Vagina (tissue), 2 donors: ENCODE data around the gene SWI5. TPM values are rescaled to one million over a fixed set of nuclear protein-coding genes. Genes with fewer than 3 reads are reported as not detected.
A peak's percentile ranks its signal among the peaks of the same experiment; 100 is the strongest.

ENCODE experiments used
- DNase-seq, 2 donors: peaks; one replicate each; pipeline ENCODE4 v3.0.0-alpha.2; 2017; ENCODE audit errors: extremely low spot score in 2 of 2
- H3K27ac ChIP-seq: fragments of 200-600 bp; sonication (generic); one replicate; pipeline ENCODE4 v1.5.1; 2019
- H3K27me3 ChIP-seq: fragments of 200-600 bp; sonication (generic); one replicate; pipeline ENCODE4 v1.5.1; 2019
- H3K36me3 ChIP-seq, 2 donors: fragments of 200-600 bp; sonication (generic); one replicate each; pipeline ENCODE4 v1.5.1; 2017 to 2019
- H3K4me1 ChIP-seq: fragments of 200-600 bp; sonication (generic); one replicate; pipeline ENCODE4 v1.5.1; 2019
- H3K4me3 ChIP-seq, 2 donors: fragments of 200-600 bp; sonication (generic); 1 replicate in 1 of 2; 2 replicates in 1 of 2; pipeline ENCODE4 v1.5.1; 2016 to 2019
- H3K9me3 ChIP-seq: fragments of 200-600 bp; sonication (generic); one replicate; pipeline ENCODE4 v1.5.1; 2019
- CTCF ChIP-seq, 3 experiments: fragments of 450-650 bp in 2 of 3; fragments of 200-600 bp in 1 of 3; sonication (generic) in 1 of 3; IDR thresholded peaks; one replicate each; pipeline ENCODE4 v1.5.1; 2017 to 2019; ENCODE audit warnings: antibody characterized with exemption in 3 of 3, mild to moderate bottlenecking in 2 of 3, moderate library complexity in 2 of 3
- POLR2A ChIP-seq, 2 donors: fragments of 450-650 bp; IDR thresholded peaks; one replicate each; pipeline ENCODE4 v1.6.1; 2017; ENCODE audit warnings: antibody characterized with exemption in 2 of 2, mild to moderate bottlenecking in 2 of 2, moderate library complexity in 2 of 2
- POLR2AphosphoS5 ChIP-seq, 2 donors: sonication (generic); formaldehyde crosslinking; IDR thresholded peaks; one replicate each; pipeline ENCODE4 v1.9.0; 2017; ENCODE audit warnings: antibody characterized with exemption in 2 of 2, mild to moderate bottlenecking in 2 of 2, low read depth in 1 of 2; ENCODE audit not compliant: insufficient read depth in 1 of 2
- intact Hi-C: fragments of 100-400 bp; cut with DNase I; formaldehyde crosslinking; loops from one replicate; pipeline ENCODE4 v1.15.1; 2023
- total RNA-seq: library from RNA; depleted of rRNA; stranded (reverse); fragments of >200 nt; gene quantifications from one replicate; pipeline ENCODE4 v1.2.3, GENCODE V29; 2016

Gene SWI5
- total RNA-seq, 1 donor from 2014 or later = 42.7 TPM

- peaks cover 39% of the 10 kb centered on the region for H3K4me1 ChIP-seq
- H3K9me3 ChIP-seq = no peaks in the 10 kb centered on the region
- DNase-seq = no peak
- TF ChIP-seq POLR2AphosphoS5 (IDR thresholded peaks at IDR 0.05; ENCODE audit: insufficient read depth in 1 of 2, low read depth in 1 of 2) = no peak
- TF ChIP-seq CTCF (IDR thresholded peaks at IDR 0.05) = no peak
- no peak for TF ChIP-seq POLR2A (IDR thresholded peaks at IDR 0.05)
- intact Hi-C loops = no loop called here
- peaks cover 0 to 32% of the 10 kb centered on the region in 2 donors for H3K36me3 ChIP-seq
- no peak overlapping the region for H3K27ac ChIP-seq
- no peaks in the 10 kb centered on the region for H3K27me3 ChIP-seq
- no peak overlapping the region for H3K4me3 ChIP-seq
Measured at GRCh38 chr9:128271112-128271511, 5.0 kb upstream of the SWI5 start.

GRCh38 chr9:128271512-128271911 is 4.6 kb upstream of the SWI5 start:
- TF ChIP-seq POLR2A (IDR thresholded peaks at IDR 0.05) (no peak), CTCF (IDR thresholded peaks at IDR 0.05) (no peak), POLR2AphosphoS5 (IDR thresholded peaks at IDR 0.05; ENCODE audit: insufficient read depth in 1 of 2, low read depth in 1 of 2) (no peak)
- Histone ChIP-seq H3K27ac (no peak overlapping the region), H3K4me3 (no peak overlapping the region), H3K36me3 (peaks cover 0 to 32% of the 10 kb centered on the region in 2 donors), H3K9me3 (no peaks in the 10 kb centered on the region), H3K4me1 (peaks cover 39% of the 10 kb centered on the region), H3K27me3 (no peaks in the 10 kb centered on the region)
- DNase-seq = no peak
- intact Hi-C loops = no loop called here

GRCh38 chr9:128274245-128274644 is 1.8 kb upstream of the SWI5 start:
- no peaks in the 10 kb centered on the region for H3K9me3 ChIP-seq
- peaks cover 47% of the 10 kb centered on the region for H3K4me1 ChIP-seq
- DNase-seq = no peak
- peak overlapping the region; percentile 89 to 99 for H3K4me3 ChIP-seq
- no peaks in the 10 kb centered on the region for H3K27me3 ChIP-seq
- intact Hi-C loops = no loop called here
- TF ChIP-seq POLR2A (IDR thresholded peaks at IDR 0.05) = no peak
- TF ChIP-seq POLR2AphosphoS5 (IDR thresholded peaks at IDR 0.05; ENCODE audit: insufficient read depth in 1 of 2, low read depth in 1 of 2) = no peak
- no peak for TF ChIP-seq CTCF (IDR thresholded peaks at IDR 0.05)
- peak overlapping the region; percentile 92 for H3K27ac ChIP-seq
- peaks cover 0 to 25% of the 10 kb centered on the region in 2 donors for H3K36me3 ChIP-seq

GRCh38 chr9:128275198-128276007 is 673 bp upstream of the SWI5 start, which contains the start of gene GOLGA2:
GOLGA2 (minus strand) TSS chr9:128276007; CDS start chr9:128275976, 31 bp downstream.
- intact Hi-C loops = no loop called here
- peak within 1 kb of the TSS; percentile 92 for H3K27ac ChIP-seq
- TF ChIP-seq POLR2AphosphoS5 (IDR thresholded peaks at IDR 0.05; ENCODE audit: insufficient read depth in 1 of 2, low read depth in 1 of 2) (no peak), POLR2A (IDR thresholded peaks at IDR 0.05) (no peak), CTCF (IDR thresholded peaks at IDR 0.05) (no peak)
- DNase-seq = no peak
- peaks cover 47% of the 10 kb centered on the region for H3K4me1 ChIP-seq
- H3K9me3 ChIP-seq = no peaks in the 10 kb centered on the region
- H3K36me3 ChIP-seq = peaks cover 0 to 23% of the 10 kb centered on the region in 2 donors
- H3K4me3 ChIP-seq = peak within 1 kb of the TSS; percentile 89 to 99
- H3K27me3 ChIP-seq = no peaks in the 10 kb centered on the region
